ENCODE data around the gene PCDH15. TPM values are rescaled to one million over a fixed set of nuclear protein-coding genes. Genes with fewer than 3 reads are reported as not detected.

The PCDH15 gene
- total and polyA plus RNA-seq, 2 of the 8 experiments (the other 6 are each of a cell fraction or from before 2014, with no cell fraction given) = 0.11 TPM; not detected in 1

DNA sequence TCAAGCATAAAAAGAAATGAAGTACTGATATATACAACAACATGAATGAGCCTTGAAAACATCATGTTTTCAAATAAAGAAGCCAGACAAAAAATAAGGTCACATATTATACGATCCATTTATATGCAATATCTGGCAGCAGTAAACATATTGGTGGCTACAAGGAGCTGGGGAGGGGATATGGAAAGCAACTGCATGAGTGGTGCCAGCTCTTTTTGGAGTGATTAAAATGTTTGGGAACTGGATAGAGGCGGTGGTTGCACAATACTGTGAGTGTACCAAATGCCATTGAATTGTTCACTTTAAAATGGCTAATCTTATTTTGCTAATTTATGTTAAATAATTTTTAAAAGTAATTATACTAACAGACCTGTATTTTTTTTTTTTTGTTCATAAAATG, 481.7 kb downstream of the PCDH15 start:
- Histone ChIP-seq H3K56ac (replicated peaks; ENCODE audit: insufficient read length, low read depth, low read length) (no peak overlapping the region), H3K14ac (ENCODE audit: insufficient read length) (no peak overlapping the region), H4K91ac (replicated peaks; ENCODE audit: insufficient read length, low read length) (no peak overlapping the region), H3K27ac (ENCODE audit: low read depth, low read length) (no peak overlapping the region), H3K27me3 (replicated peaks in 1 of 4; ENCODE audit: control insufficient read depth in 3 of 4, extremely low read depth in 1 of 4, insufficient read depth in 3 of 4, low read length in 3 of 4) (no peaks in the 10 kb centered on the region), H2BK12ac (ENCODE audit: low read depth, low read length) (no peak overlapping the region), H3K79me2 (ENCODE audit: control insufficient read depth in 1 of 2, insufficient read depth in 2 of 2, low read length in 2 of 2) (no peaks in the 10 kb centered on the region), H3K4me2 (ENCODE audit: insufficient read depth in 1 of 2, low read depth in 2 of 2, low read length in 2 of 2) (no peak overlapping the region), H3K9me3 (ENCODE audit: insufficient read depth in 2 of 2, low read depth in 1 of 2, low read length in 1 of 2) (no peaks in the 10 kb centered on the region), H3K23me2 (ENCODE audit: low read depth, low read length) (no peaks in the 10 kb centered on the region), H3K4ac (replicated peaks; ENCODE audit: insufficient read length, low read depth, low read length) (no peak overlapping the region), H2BK120ac (replicated peaks; ENCODE audit: low read depth, low read length) (no peak overlapping the region), H2BK15ac (ENCODE audit: low read length) (no peak overlapping the region), H3K9ac (replicated peaks in 1 of 4; ENCODE audit: extremely low read depth in 1 of 4, low read depth in 3 of 4, low read length in 3 of 4) (no peak overlapping the region), H3K4me3 (ENCODE audit: extremely low read depth in 1 of 4, insufficient read depth in 2 of 4, low read depth in 3 of 4, low read length in 4 of 4) (no peak overlapping the region), H4K8ac (ENCODE audit: extremely low read depth, insufficient read depth, low read length) (no peak overlapping the region), H3K23ac (ENCODE audit: insufficient read length) (no peak overlapping the region), H2AK5ac (ENCODE audit: low read depth, low read length) (no peak overlapping the region), H2BK20ac (ENCODE audit: low read length) (no peak overlapping the region), H4K5ac (ENCODE audit: insufficient read length, low read depth, low read length) (no peak overlapping the region), H3K79me1 (ENCODE audit: low read depth, low read length) (no peaks in the 10 kb centered on the region), H2BK5ac (ENCODE audit: low read depth, low read length) (no peak overlapping the region), H2AFZ (ENCODE audit: low read length) (no peak overlapping the region), H4K20me1 (replicated peaks in 1 of 2; ENCODE audit: control insufficient read depth in 1 of 2, insufficient read depth in 2 of 2, low read length in 2 of 2) (no peaks in the 10 kb centered on the region), H3K36me3 (ENCODE audit: control insufficient read depth in 2 of 4, insufficient read depth in 4 of 4, low read length in 3 of 4) (no peaks in the 10 kb centered on the region), H3K18ac (ENCODE audit: extremely low read depth, low read length) (no peak overlapping the region), H3K4me1 (replicated peaks in 1 of 4; ENCODE audit: control insufficient read depth in 3 of 4, insufficient read depth in 4 of 4, low read length in 3 of 4) (no peaks in the 10 kb centered on the region)
- 90% methylated on average over 2 of the region's 2 CpGs; no CpG with 5 or more reads in 1 of the 2 experiments for WGBS, 2 experiments (ENCODE audit: extremely low coverage in 1 of 2, insufficient coverage in 1 of 2, insufficient read length in 1 of 2, insufficient replicate concordance in 2 of 2, low coverage in 1 of 2, low lambda C conversion rate in 2 of 2, missing lambda C conversion rate in 1 of 2)
- POLR2A ChIA-PET (ENCODE audit: partially characterized antibody) = no interaction called here
- DNase-seq (ENCODE audit: low read depth in 1 of 2, low spot score in 2 of 2) (no peak), FAIRE-seq (no peak)
- no peak for TF ChIP-seq CEBPB (IDR thresholded peaks at IDR 0.05; ENCODE audit: low read depth, low read length)
- no peak for TF ChIP-seq CHD1 (IDR thresholded peaks at IDR 0.05; ENCODE audit: low read depth, low read length)
- no peak for TF ChIP-seq KDM5A (IDR thresholded peaks at IDR 0.05; ENCODE audit: low read length)
- no peak for TF ChIP-seq NANOG (IDR thresholded peaks at IDR 0.05; ENCODE audit: insufficient read depth, low read depth, low read length, poor library complexity, severe bottlenecking)
- TF ChIP-seq RAD21 (IDR thresholded peaks at IDR 0.05 in 1 of 2, conservative IDR thresholded peaks at IDR 0.05 in 1 of 2; ENCODE audit: low read depth in 2 of 2, low read length in 2 of 2) = no peak
- TF ChIP-seq GTF2F1 (IDR thresholded peaks at IDR 0.05; ENCODE audit: borderline replicate concordance, low read depth, low read length) = no peak
- no peak for TF ChIP-seq BACH1 (IDR thresholded peaks at IDR 0.05; ENCODE audit: low read length)
- no peak for TF ChIP-seq SAP30 (IDR thresholded peaks at IDR 0.05; ENCODE audit: insufficient read depth, insufficient replicate concordance, low read length)
- TF ChIP-seq CREB1 (IDR thresholded peaks at IDR 0.05) = no peak
- no peak for TF ChIP-seq PHF8 (conservative IDR thresholded peaks at IDR 0.05; ENCODE audit: low read depth, low read length)
- no peak for TF ChIP-seq TAF7 (optimal IDR thresholded peaks at IDR 0.05; ENCODE audit: borderline replicate concordance, low read depth, low read length)
- TF ChIP-seq CHD2 (IDR thresholded peaks at IDR 0.05; ENCODE audit: low read length) = no peak
- CTCF ChIA-PET (ENCODE audit: partially characterized antibody) = interaction anchor here (1.1 kb wide), 1 partner anchor 51 kb away, joined by 3 read pairs; no protein-coding TSS in a partner anchor
